HepG2 (cell line): Measurements from ENCODE around the gene HOXA11. TPM values are rescaled to one million over a fixed set of nuclear protein-coding genes. Genes with fewer than 3 reads are reported as not detected.

Source experiments
- BCL6 ChIP-seq: IDR thresholded peaks from 2 replicates; pipeline ENCODE4 v1.6.1; 2016; ENCODE audit warnings: missing genetic modification reagents, missing compliant biosample characterization
- CBX5 ChIP-seq: sonication (generic); formaldehyde crosslinking; IDR thresholded peaks from 2 replicates; pipeline ENCODE4 v1.4.0; 2020; ENCODE audit warnings: missing genetic modification reagents, borderline replicate concordance
- ELK4 ChIP-seq: sonication (generic); formaldehyde crosslinking; IDR thresholded peaks from 2 replicates; pipeline ENCODE4 v1.9.0; 2021; ENCODE audit warnings: missing genetic modification reagents, borderline replicate concordance
- KAT2B ChIP-seq: fragments of 150-350 bp; IDR thresholded peaks from 2 replicates; pipeline ENCODE4 v1.6.1; 2014; ENCODE audit warnings: low read depth, low read length, borderline replicate concordance
- LCORL ChIP-seq, 2 experiments: fragments of 450-650 bp in 1 of 2; sonication (generic) in 1 of 2; formaldehyde crosslinking in 1 of 2; IDR thresholded peaks; 2 replicates each; pipeline versions ENCODE4 v1.5.0 to v1.6.1; 2017 to 2020; ENCODE audit warnings: antibody characterized with exemption in 1 of 2, missing genetic modification reagents in 1 of 2
- MED8 ChIP-seq: sonication (generic); formaldehyde crosslinking; IDR thresholded peaks from 2 replicates; pipeline ENCODE4 v1.8.1; 2023; ENCODE audit warnings: mild to moderate bottlenecking, missing genetic modification reagents; ENCODE audit not compliant: insufficient replicate concordance
- MEIS2 ChIP-seq: sonication (generic); formaldehyde crosslinking; IDR thresholded peaks from 2 replicates; pipeline ENCODE4 v1.9.0; 2021; ENCODE audit warnings: mild to moderate bottlenecking, missing genetic modification reagents
- MLX ChIP-seq: IDR thresholded peaks from 2 replicates; pipeline ENCODE4 v1.6.1; 2016
- MLXIP ChIP-seq: sonication (generic); formaldehyde crosslinking; IDR thresholded peaks from 2 replicates; pipeline ENCODE4 v1.9.0; 2021; ENCODE audit warnings: missing genetic modification reagents, borderline replicate concordance
- MYPOP ChIP-seq: sonication (generic); formaldehyde crosslinking; IDR thresholded peaks from 2 replicates; pipeline ENCODE4 v1.8.1; 2023; ENCODE audit warnings: mild to moderate bottlenecking, moderate library complexity, missing genetic modification reagents
- NCOR1 ChIP-seq: fragments of 200-600 bp; sonication (generic); IDR thresholded peaks from 2 replicates; pipeline ENCODE4 v1.7.0; 2017; ENCODE audit warnings: antibody characterized with exemption, low read length, borderline replicate concordance
- PHF8 ChIP-seq: sonication (generic); formaldehyde crosslinking; IDR thresholded peaks from 2 replicates; pipeline ENCODE4 v1.5.0; 2020; ENCODE audit warnings: missing genetic modification reagents
- SMAD9 ChIP-seq: sonication (generic); formaldehyde crosslinking; IDR thresholded peaks from 2 replicates; pipeline ENCODE4 v1.5.1; 2020; ENCODE audit warnings: mild to moderate bottlenecking, missing genetic modification reagents
- SMC3 ChIP-seq: IDR thresholded peaks from 2 replicates; pipeline ENCODE4 v1.6.1; 2011; ENCODE audit warnings: low read length, improper control_type of control experiment
- ZMAT3 ChIP-seq: sonication (generic); formaldehyde crosslinking; conservative IDR thresholded peaks from 2 replicates; pipeline ENCODE4 v1.7.0; 2021; ENCODE audit warnings: missing genetic modification reagents
- ZNF124 ChIP-seq: sonication (generic); formaldehyde crosslinking; IDR thresholded peaks from 2 replicates; pipeline ENCODE4 v1.4.0; 2020; ENCODE audit warnings: missing genetic modification reagents
- ZNF576 ChIP-seq: sonication (generic); formaldehyde crosslinking; IDR thresholded peaks from 2 replicates; pipeline ENCODE4 v1.4.0; 2020; ENCODE audit warnings: mild to moderate bottlenecking, missing genetic modification reagents
- ZNF619 ChIP-seq: sonication (generic); formaldehyde crosslinking; IDR thresholded peaks from 2 replicates; pipeline ENCODE4 v1.4.0; 2020; ENCODE audit warnings: mild to moderate bottlenecking, missing genetic modification reagents
- ZNF687 ChIP-seq: sonication (generic); formaldehyde crosslinking; IDR thresholded peaks from 2 replicates; pipeline ENCODE4 v1.5.1; 2020; ENCODE audit warnings: mild to moderate bottlenecking, missing genetic modification reagents, moderate library complexity
- polyA plus RNA-seq, 8 experiments: library from polyadenylated mRNA; depleted of rRNA in 3 of 8; stranded (reverse) in 7 of 8; unstranded in 1 of 8; fragments of >200 nt; fragmentation: Illumina TruSeq in 4 of 8; extraction: Trizol in 4 of 8; gene quantifications; 2 replicates each; pipeline versions ENCODE4 v1.2.1 to v1.2.3, GENCODE V29; 2011 to 2016; ENCODE audit warnings: low read depth in 4 of 8, missing spikeins in 1 of 8, mixed read lengths in 1 of 8; ENCODE audit not compliant: insufficient read depth in 1 of 8
- total RNA-seq, 5 experiments: library from RNA; depleted of rRNA; stranded (reverse); fragments of >200 nt; fragmentation: Illumina TruSeq; extraction: Trizol; gene quantifications; 2 replicates each; pipeline ENCODE4 v1.2.3, GENCODE V29; 2016; ENCODE audit warnings: low read depth in 1 of 5

The HOXA11 gene
- total and polyA plus RNA-seq, 2 of the 13 experiments (the other 11 are each of a cell fraction or from before 2014, with no cell fraction given) = not detected

- TF ChIP-seq ELK4 (no peak), ZNF619 (no peak), ZMAT3 (CRISPR knock-in tag) (no peak), KAT2B (no peak), ZNF124 (no peak), SMC3 (no peak), SMAD9 (no peak), LCORL (IDR thresholded peaks at IDR 0.05) (no peak), LCORL (CRISPR knock-in tag; IDR thresholded peaks at IDR 0.05) (no peak), CBX5 (CRISPR knock-in tag) (no peak), BCL6 (CRISPR knock-in tag) (no peak; the same call in 1 of the 2 replicates), MEIS2 (no peak), NCOR1 (no peak), MLXIP (no peak), MLX (CRISPR knock-in tag) (no peak), MED8 (no peak), PHF8 (no peak), ZNF576 (no peak), MYPOP (0 out of 2 replicates have a peak, but pooled peaks have one; percentile 9), ZNF687 (CRISPR knock-in tag) (0 out of 2 replicates have a peak, but pooled peaks have one; percentile 12)
These were observed 2.0 kb downstream of the HOXA11 start (continued) for GRCh38 chr7:27182861-27183681.
